Activated T-cell treated with anti-CD3 and anti-CD28 coated beads, Interleukin-2, amount 50 U/mL, for 1 hour (primary cell): Measurements from ENCODE around the gene TGM1.

Source experiments
- DNase-seq: peaks from one replicate; pipeline ENCODE4 v3.0.0-alpha.2; 2020

The TGM1 gene

GRCh38 chr14:24269910-24270536 lies 7.0 kb upstream of the TGM1 start:
- no peak for DNase-seq

- DNase-seq = no peak
These were observed 6.4 kb upstream of the TGM1 start for GRCh38 chr14:24269368-24269767.

- no peak for DNase-seq
These were observed 5.2 kb upstream of the TGM1 start for GRCh38 chr14:24268225-24268624.

- no peak for DNase-seq
These were observed 4.5 kb upstream of the TGM1 start for GRCh38 chr14:24267516-24267915.

- no peak for DNase-seq
These were observed 3.6 kb upstream of the TGM1 start for GRCh38 chr14:24266344-24267244.

- DNase-seq = no peak
These were observed 1.3 kb upstream of the TGM1 start for GRCh38 chr14:24264298-24264697.

GRCh38 chr14:24263848-24264247 lies 871 bp upstream of the TGM1 start:
- DNase-seq = no peak

- no peak for DNase-seq
These were observed 1.0 kb downstream of the TGM1 start for GRCh38 chr14:24261969-24262327.

GRCh38 chr14:24261256-24261968 lies 1.6 kb downstream of the TGM1 start:
- DNase-seq = no peak

- DNase-seq = no peak
These were observed 2.2 kb downstream of the TGM1 start for GRCh38 chr14:24260780-24261157.

GRCh38 chr14:24260026-24260779 lies 2.8 kb downstream of the TGM1 start:
- no peak for DNase-seq

- DNase-seq = no peak
These were observed 3.5 kb downstream of the TGM1 start for GRCh38 chr14:24259282-24260025.

GRCh38 chr14:24258548-24259265 lies 4.3 kb downstream of the TGM1 start:
- no peak for DNase-seq

GRCh38 chr14:24258119-24258518 lies 4.9 kb downstream of the TGM1 start:
- no peak for DNase-seq

GRCh38 chr14:24256960-24257359 lies 6.0 kb downstream of the TGM1 start:
- DNase-seq = no peak

- no peak for DNase-seq
These were observed 6.9 kb downstream of the TGM1 start for GRCh38 chr14:24255931-24256711.

- no peak for DNase-seq
These were observed 7.5 kb downstream of the TGM1 start for GRCh38 chr14:24255438-24255837.

GRCh38 chr14:24254630-24255392 lies 8.2 kb downstream of the TGM1 start:
- no peak for DNase-seq

GRCh38 chr14:24253936-24254335 lies 9.0 kb downstream of the TGM1 start:
- DNase-seq = no peak
